ENCODE measurements around the gene CCNQ.

The CCNQ gene

GRCh38 chrX:153598541-153599191 lies at the start of gene CCNQ:
CCNQ (minus strand) TSS chrX:153599139; CDS start chrX:153599073, 66 bp downstream.
- DNase-seq: no peak

GRCh38 chrX:153647461-153648357 lies 48.8 kb upstream of the CCNQ start:
- DNase-seq: no peak

GRCh38 chrX:153646620-153647373 lies 47.9 kb upstream of the CCNQ start, which contains the start of gene DUSP9:
DUSP9 (plus strand) TSS chrX:153647203; CDS start chrX:153647954, 751 bp downstream.
- DNase-seq: no peak

GRCh38 chrX:153645921-153646488 lies 47.1 kb upstream of the CCNQ start:
- no peak for DNase-seq

- no peak for DNase-seq
These were observed 46.2 kb upstream of the CCNQ start for GRCh38 chrX:153645151-153645550.

- DNase-seq: peak; percentile 39
These were observed 45.6 kb upstream of the CCNQ start for GRCh38 chrX:153644356-153645125.

GRCh38 chrX:153643431-153644351 lies 44.8 kb upstream of the CCNQ start:
- peak; percentile 19 for DNase-seq

GRCh38 chrX:153642655-153643430 lies 43.9 kb upstream of the CCNQ start:
- DNase-seq: no peak

- DNase-seq: no peak
These were observed 43.2 kb upstream of the CCNQ start for GRCh38 chrX:153642051-153642654.

- DNase-seq: no peak
These were observed 42.7 kb upstream of the CCNQ start for GRCh38 chrX:153641627-153642026.

- DNase-seq: no peak
These were observed 42.0 kb upstream of the CCNQ start for GRCh38 chrX:153640736-153641575.

GRCh38 chrX:153640045-153640686 lies 41.2 kb upstream of the CCNQ start:
- no peak for DNase-seq

- DNase-seq: no peak
These were observed 40.5 kb upstream of the CCNQ start for GRCh38 chrX:153639177-153640044.

- DNase-seq: no peak
These were observed 39.7 kb upstream of the CCNQ start for GRCh38 chrX:153638436-153639176.

- no peak for DNase-seq
These were observed 39.1 kb upstream of the CCNQ start for GRCh38 chrX:153638041-153638371.
